GM12872 (cell line): ENCODE data around the gene KCNN1.

Source experiments
- TF ChIP-seq, protein P1 (sequence below): IDR thresholded peaks from 3 replicates; pipeline ENCODE4 v1.5.1; 2011; ENCODE audit warnings: low read depth, mild to moderate bottlenecking, low read length, moderate library complexity; ENCODE audit not compliant: insufficient read depth

The KCNN1 gene

GRCh38 chr19:17957149-17957849, 9.6 kb upstream of the KCNN1 start:
- TF ChIP-seq, protein P1, sequence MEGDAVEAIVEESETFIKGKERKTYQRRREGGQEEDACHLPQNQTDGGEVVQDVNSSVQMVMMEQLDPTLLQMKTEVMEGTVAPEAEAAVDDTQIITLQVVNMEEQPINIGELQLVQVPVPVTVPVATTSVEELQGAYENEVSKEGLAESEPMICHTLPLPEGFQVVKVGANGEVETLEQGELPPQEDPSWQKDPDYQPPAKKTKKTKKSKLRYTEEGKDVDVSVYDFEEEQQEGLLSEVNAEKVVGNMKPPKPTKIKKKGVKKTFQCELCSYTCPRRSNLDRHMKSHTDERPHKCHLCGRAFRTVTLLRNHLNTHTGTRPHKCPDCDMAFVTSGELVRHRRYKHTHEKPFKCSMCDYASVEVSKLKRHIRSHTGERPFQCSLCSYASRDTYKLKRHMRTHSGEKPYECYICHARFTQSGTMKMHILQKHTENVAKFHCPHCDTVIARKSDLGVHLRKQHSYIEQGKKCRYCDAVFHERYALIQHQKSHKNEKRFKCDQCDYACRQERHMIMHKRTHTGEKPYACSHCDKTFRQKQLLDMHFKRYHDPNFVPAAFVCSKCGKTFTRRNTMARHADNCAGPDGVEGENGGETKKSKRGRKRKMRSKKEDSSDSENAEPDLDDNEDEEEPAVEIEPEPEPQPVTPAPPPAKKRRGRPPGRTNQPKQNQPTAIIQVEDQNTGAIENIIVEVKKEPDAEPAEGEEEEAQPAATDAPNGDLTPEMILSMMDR = no peak

DNA sequence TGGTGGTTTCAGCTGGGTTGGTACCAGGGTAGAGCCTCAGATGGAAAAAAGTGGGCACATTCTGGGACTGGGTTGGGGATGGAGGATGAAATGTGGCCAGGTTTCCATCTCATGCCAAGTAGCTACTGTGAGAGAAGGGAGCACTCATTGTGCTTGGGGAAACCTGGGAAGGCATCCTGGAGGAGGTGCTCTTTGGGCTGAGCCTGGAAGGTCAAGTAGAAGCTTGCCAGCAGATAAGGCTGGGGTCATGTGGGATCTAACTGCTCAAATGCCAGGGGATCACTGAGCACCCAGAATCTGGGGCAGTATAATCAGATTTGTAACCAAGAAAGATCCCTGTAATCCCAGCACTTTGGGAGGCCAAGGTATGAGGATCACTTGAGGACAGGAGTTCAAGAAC, 9.0 kb upstream of the KCNN1 start:
- TF ChIP-seq, protein P1 = no peak

DNA sequence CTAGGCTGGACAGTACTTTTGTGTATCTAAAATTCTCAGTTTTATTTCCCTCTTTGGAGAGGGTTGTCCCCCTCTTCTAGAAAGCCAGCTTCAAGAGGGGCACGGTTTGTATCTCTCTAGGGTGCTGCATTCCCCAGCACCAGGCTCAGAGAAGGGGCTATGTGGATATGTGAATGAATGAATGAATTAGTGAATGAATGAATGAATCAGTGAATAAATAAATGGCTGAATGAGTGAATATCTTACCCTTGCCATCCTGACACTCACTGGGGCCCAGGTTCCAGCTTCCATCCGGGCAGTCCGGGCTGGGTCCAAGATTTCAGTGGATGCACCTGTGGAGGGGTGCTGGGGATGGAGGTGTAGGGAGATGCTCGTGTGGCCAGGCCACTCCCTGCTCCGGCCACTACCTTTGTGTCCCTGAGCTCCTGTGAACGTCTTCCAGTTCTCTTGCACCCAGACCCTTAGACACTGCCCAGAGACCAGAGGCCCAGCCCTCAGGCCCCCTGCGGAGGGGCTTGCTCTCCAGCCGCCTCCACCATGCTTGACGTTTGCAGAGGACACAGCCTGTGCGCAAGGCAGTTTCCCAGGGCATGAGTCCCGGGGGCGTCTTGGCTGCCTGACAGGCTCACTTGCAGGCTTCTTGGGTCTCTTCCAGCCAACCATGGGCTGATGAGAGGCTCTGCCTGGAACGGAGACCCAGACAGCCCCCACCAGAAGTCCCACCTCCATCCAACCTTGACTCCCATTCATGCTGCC, 2.8 kb upstream of the KCNN1 start:
- TF ChIP-seq, protein P1 = no peak

DNA sequence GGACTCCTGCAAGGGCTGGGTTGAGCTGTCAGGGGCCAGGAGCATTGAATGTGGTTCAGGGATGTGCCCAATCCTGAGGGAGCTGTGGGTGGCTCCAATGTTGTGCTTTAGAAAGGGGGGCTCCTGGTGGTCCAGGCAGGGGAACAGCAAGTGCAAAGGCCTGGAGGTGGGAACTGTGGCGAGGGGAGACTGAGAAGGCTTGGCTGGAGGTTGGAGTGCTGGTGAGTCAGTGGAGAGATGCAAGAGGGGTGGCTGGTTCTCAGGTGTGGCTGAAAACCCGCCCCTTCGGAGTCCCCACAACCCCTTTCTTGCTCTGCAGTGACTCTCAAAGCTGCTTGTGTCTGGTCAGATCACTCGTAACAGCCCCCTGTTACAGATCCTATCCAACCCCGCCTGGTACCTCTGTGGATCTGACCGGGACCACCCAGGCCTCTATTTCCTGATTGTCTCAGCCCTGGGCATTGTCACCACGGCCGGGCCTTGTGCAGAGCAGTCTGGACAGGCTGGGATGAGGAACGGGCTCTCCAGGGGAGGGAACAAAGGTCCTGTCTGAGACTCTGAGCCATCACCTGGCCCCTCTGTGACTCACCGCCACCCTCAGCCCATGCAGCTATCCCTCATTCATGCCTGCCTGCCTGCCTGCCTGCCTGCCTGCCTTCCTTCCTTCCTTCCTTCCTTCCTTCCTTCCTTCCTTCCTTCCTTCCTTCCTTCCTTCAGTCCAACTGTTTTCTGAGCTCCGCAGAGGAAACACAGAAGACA, 1.4 kb upstream of the KCNN1 start:
- TF ChIP-seq, protein P1 = no peak

DNA sequence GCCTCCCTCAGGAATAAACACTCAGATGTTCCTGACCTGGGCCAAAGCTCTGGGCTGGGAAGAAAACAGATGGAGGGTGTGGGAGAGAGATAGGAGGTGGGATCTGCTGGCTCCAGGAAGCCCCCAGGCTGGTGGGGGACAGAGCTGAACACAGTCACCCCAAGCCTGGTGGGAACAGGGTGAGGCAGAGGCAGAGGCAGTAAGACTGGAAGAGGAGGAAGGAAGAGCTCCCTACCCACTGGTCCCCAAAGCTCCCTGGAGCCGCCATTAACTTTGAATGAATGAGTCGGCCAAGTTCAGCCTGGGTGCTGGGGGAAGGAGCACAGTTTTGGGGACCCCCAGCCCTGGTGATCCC, 801 bp upstream of the KCNN1 start:
- TF ChIP-seq, protein P1 = no peak

DNA sequence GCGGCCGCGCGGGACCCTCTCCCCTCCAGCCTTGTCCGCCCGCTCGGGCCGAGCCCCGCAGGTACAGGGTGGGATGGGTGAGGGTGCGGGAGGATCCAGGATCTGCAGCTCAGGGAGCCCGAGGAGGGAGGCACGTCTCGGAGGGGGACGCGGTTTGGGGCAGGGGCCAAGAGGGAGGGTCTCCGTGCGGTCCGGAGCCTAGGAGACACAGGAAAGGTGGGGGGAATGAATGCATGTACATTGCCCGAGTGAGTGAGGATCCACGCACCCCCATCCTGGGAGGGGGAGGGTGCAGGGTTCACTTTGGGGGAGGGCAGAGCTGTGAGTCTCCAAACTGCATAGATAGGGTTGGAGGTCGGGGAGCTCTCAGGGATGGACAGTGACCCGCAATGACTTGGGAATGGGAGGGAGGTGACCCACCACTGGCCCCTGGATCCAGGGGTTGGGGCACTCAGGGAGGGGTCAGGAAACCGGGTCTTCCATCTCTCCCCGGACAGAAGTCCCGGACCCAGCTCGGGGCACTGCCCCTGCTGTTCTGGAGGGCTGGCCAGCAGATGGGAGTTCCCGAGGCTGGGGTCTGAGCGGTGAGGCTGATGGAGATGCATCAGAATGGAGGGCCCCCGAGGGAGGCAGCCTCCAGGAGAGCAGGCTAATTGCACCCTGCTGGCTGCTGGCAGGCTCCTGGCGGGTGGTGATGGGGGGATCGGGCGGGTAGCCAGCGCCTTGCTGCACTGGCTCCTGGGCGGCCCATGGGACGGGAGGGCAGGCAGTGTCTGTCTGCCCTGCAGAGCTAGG, 547 bp downstream of the KCNN1 start:
- TF ChIP-seq, protein P1 = no peak
